Vagina (tissue), 2 donors: ENCODE measurements around the gene STK17B. TPM values are rescaled to one million over a fixed set of nuclear protein-coding genes. Genes with fewer than 3 reads are reported as not detected.

Experiments used
- DNase-seq, 2 donors: peaks; one replicate each; pipeline ENCODE4 v3.0.0-alpha.2; 2017; ENCODE audit errors: extremely low spot score in 2 of 2
- H3K27ac ChIP-seq: fragments of 200-600 bp; sonication (generic); one replicate; pipeline ENCODE4 v1.5.1; 2019
- H3K27me3 ChIP-seq: fragments of 200-600 bp; sonication (generic); one replicate; pipeline ENCODE4 v1.5.1; 2019
- H3K36me3 ChIP-seq, 2 donors: fragments of 200-600 bp; sonication (generic); one replicate each; pipeline ENCODE4 v1.5.1; 2017 to 2019
- H3K4me1 ChIP-seq: fragments of 200-600 bp; sonication (generic); one replicate; pipeline ENCODE4 v1.5.1; 2019
- H3K4me3 ChIP-seq, 2 donors: fragments of 200-600 bp; sonication (generic); 1 replicate in 1 of 2; 2 replicates in 1 of 2; pipeline ENCODE4 v1.5.1; 2016 to 2019
- H3K9me3 ChIP-seq: fragments of 200-600 bp; sonication (generic); one replicate; pipeline ENCODE4 v1.5.1; 2019
- CTCF ChIP-seq, 3 experiments: fragments of 450-650 bp in 2 of 3; fragments of 200-600 bp in 1 of 3; sonication (generic) in 1 of 3; IDR thresholded peaks; one replicate each; pipeline ENCODE4 v1.5.1; 2017 to 2019; ENCODE audit warnings: antibody characterized with exemption in 3 of 3, mild to moderate bottlenecking in 2 of 3, moderate library complexity in 2 of 3
- POLR2A ChIP-seq, 2 donors: fragments of 450-650 bp; IDR thresholded peaks; one replicate each; pipeline ENCODE4 v1.6.1; 2017; ENCODE audit warnings: antibody characterized with exemption in 2 of 2, mild to moderate bottlenecking in 2 of 2, moderate library complexity in 2 of 2
- POLR2AphosphoS5 ChIP-seq, 2 donors: sonication (generic); formaldehyde crosslinking; IDR thresholded peaks; one replicate each; pipeline ENCODE4 v1.9.0; 2017; ENCODE audit warnings: antibody characterized with exemption in 2 of 2, mild to moderate bottlenecking in 2 of 2, low read depth in 1 of 2; ENCODE audit not compliant: insufficient read depth in 1 of 2
- intact Hi-C: fragments of 100-400 bp; cut with DNase I; formaldehyde crosslinking; loops from one replicate; pipeline ENCODE4 v1.15.1; 2023
- total RNA-seq: library from RNA; depleted of rRNA; stranded (reverse); fragments of >200 nt; gene quantifications from one replicate; pipeline ENCODE4 v1.2.3, GENCODE V29; 2016

Gene STK17B
- total RNA-seq, 1 donor from 2014 or later = 24.3 TPM

- Histone ChIP-seq H3K9me3 (no peaks in the 10 kb centered on the region), H3K36me3 (no peaks in the 10 kb centered on the region), H3K4me1 (no peaks in the 10 kb centered on the region), H3K4me3 (no peak overlapping the region), H3K27me3 (no peaks in the 10 kb centered on the region), H3K27ac (no peak overlapping the region)
- no peak for DNase-seq
- TF ChIP-seq CTCF (IDR thresholded peaks at IDR 0.05) = no peak
- TF ChIP-seq POLR2A (IDR thresholded peaks at IDR 0.05) = no peak
- intact Hi-C loops = no loop called here
Observed at GRCh38 chr2:196182439-196183171, 11.2 kb upstream of the STK17B start.

GRCh38 chr2:196181484-196181883 is 10.1 kb upstream of the STK17B start:
- no peaks in the 10 kb centered on the region for H3K36me3 ChIP-seq
- H3K27ac ChIP-seq = no peak overlapping the region
- no peaks in the 10 kb centered on the region for H3K9me3 ChIP-seq
- H3K4me1 ChIP-seq = no peaks in the 10 kb centered on the region
- intact Hi-C loops = no loop called here
- DNase-seq = no peak
- no peak overlapping the region for H3K4me3 ChIP-seq
- no peaks in the 10 kb centered on the region for H3K27me3 ChIP-seq
- TF ChIP-seq POLR2A (IDR thresholded peaks at IDR 0.05) (no peak), POLR2AphosphoS5 (IDR thresholded peaks at IDR 0.05; ENCODE audit: insufficient read depth in 1 of 2, low read depth in 1 of 2) (no peak), CTCF (IDR thresholded peaks at IDR 0.05) (no peak)

- no peak for DNase-seq
- Histone ChIP-seq H3K9me3 (no peaks in the 10 kb centered on the region), H3K27me3 (no peaks in the 10 kb centered on the region), H3K4me1 (peaks cover 7% of the 10 kb centered on the region), H3K27ac (no peak overlapping the region), H3K4me3 (no peak overlapping the region), H3K36me3 (no peaks in the 10 kb centered on the region)
- intact Hi-C loops = no loop called here
- TF ChIP-seq POLR2A (IDR thresholded peaks at IDR 0.05) = no peak
- TF ChIP-seq POLR2AphosphoS5 (IDR thresholded peaks at IDR 0.05; ENCODE audit: insufficient read depth in 1 of 2, low read depth in 1 of 2) = no peak
- TF ChIP-seq CTCF (IDR thresholded peaks at IDR 0.05) = no peak
Observed at GRCh38 chr2:196177124-196177523, 5.7 kb upstream of the STK17B start.

GRCh38 chr2:196176142-196176738 is 4.9 kb upstream of the STK17B start:
- Histone ChIP-seq H3K36me3 (no peaks in the 10 kb centered on the region), H3K4me3 (no peak overlapping the region), H3K27me3 (no peaks in the 10 kb centered on the region), H3K4me1 (peaks cover 12% of the 10 kb centered on the region), H3K9me3 (no peaks in the 10 kb centered on the region), H3K27ac (no peak overlapping the region)
- intact Hi-C loops = no loop called here
- DNase-seq = no peak
- TF ChIP-seq POLR2A (IDR thresholded peaks at IDR 0.05) (no peak), POLR2AphosphoS5 (IDR thresholded peaks at IDR 0.05; ENCODE audit: insufficient read depth in 1 of 2, low read depth in 1 of 2) (no peak), CTCF (IDR thresholded peaks at IDR 0.05) (no peak)

- Histone ChIP-seq H3K4me3 (no peak overlapping the region), H3K27ac (no peak overlapping the region), H3K4me1 (peaks cover 19% of the 10 kb centered on the region), H3K9me3 (no peaks in the 10 kb centered on the region), H3K27me3 (no peaks in the 10 kb centered on the region), H3K36me3 (no peaks in the 10 kb centered on the region)
- TF ChIP-seq POLR2AphosphoS5 (IDR thresholded peaks at IDR 0.05; ENCODE audit: insufficient read depth in 1 of 2, low read depth in 1 of 2) = no peak
- no peak for TF ChIP-seq CTCF (IDR thresholded peaks at IDR 0.05)
- no peak for TF ChIP-seq POLR2A (IDR thresholded peaks at IDR 0.05)
- intact Hi-C loops = no loop called here
- DNase-seq = no peak
Observed at GRCh38 chr2:196174404-196174803, 3.0 kb upstream of the STK17B start.
